HL-60 (cell line): ENCODE measurements around the gene SPATA32.

Experiments used
- DNase-seq, 2 experiments: peaks; one replicate each; pipeline ENCODE4 v3.0.0-alpha.2; 2010 to 2020; ENCODE audit warnings: low read depth in 1 of 2, low spot score in 1 of 2
- H3K27ac ChIP-seq: fragments of 250-450 bp; sonication (Bioruptor Pico); replicated peaks from 2 replicates; pipeline ENCODE4 v1.5.1; 2020; ENCODE audit warnings: mild to moderate bottlenecking, moderate library complexity
- H3K27me3 ChIP-seq: fragments of 250-450 bp; sonication (Bioruptor Pico); 2 replicates; pipeline ENCODE4 v1.5.1; 2021; ENCODE audit warnings: mild to moderate bottlenecking, moderate library complexity; ENCODE audit not compliant: insufficient read depth, poor library complexity, severe bottlenecking
- H3K4me3 ChIP-seq: replicated peaks from 2 replicates; pipeline ENCODE4 v1.5.1; 2011; ENCODE audit warnings: mild to moderate bottlenecking, control low read depth, low read length; ENCODE audit not compliant: insufficient read depth
- CTCF ChIP-seq: IDR thresholded peaks from one replicate; pipeline ENCODE4 v1.5.1; 2011; ENCODE audit warnings: low read length, control low read depth, inconsistent platforms; ENCODE audit not compliant: insufficient read depth
- GABPA ChIP-seq: IDR thresholded peaks from 2 replicates; pipeline ENCODE4 v1.6.1; 2012; ENCODE audit warnings: low read depth
- POLR2AphosphoS5 ChIP-seq: IDR thresholded peaks from 2 replicates; pipeline ENCODE4 v1.6.1; 2012; ENCODE audit warnings: low read depth
- SPI1 ChIP-seq: IDR thresholded peaks from 2 replicates; pipeline ENCODE4 v1.6.1; 2012; ENCODE audit warnings: low read depth, mild to moderate bottlenecking, borderline replicate concordance
- TF ChIP-seq, protein P1 (sequence below): IDR thresholded peaks from 2 replicates; pipeline ENCODE4 v1.6.1; 2012; ENCODE audit warnings: low read depth; ENCODE audit not compliant: insufficient replicate concordance

Gene SPATA32

DNA sequence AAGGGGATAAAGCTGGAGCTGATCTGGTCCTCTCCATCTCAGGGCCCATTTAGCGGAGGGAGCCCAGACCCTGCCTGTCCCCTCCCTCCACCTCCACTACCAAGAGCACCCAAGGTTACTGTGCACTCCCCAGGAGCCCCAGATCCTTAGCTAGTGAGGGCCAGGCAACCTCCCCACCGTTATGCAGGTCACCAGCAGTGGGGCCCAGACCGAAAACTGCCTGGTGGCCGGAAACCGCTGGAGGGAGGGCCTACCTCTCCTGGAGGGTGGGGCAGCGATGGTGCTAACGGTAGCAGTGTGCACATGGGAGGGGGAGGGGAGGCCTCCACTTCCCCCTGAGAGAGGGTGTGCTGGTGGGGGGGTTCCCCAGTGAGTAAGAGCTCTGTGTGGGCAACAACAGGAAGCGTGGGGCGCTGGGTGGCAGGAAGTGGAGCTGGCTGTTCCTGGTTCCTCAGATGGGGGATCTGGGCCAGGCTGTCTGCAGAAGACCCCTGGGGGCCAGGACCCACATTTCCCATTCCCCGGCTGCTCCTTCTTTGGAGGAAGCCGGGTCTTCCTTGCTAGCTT, 35.8 kb downstream of the SPATA32 start:
- Histone ChIP-seq H3K4me3 (peak overlapping the region; percentile 80), H3K27ac (peak overlapping the region; percentile 81), H3K27me3 (no peaks in the 10 kb centered on the region)
- TF ChIP-seq CTCF (no peak), GABPA (peak; percentile 69), SPI1 (peak; percentile 95), POLR2AphosphoS5 (peak; percentile 99)
- TF ChIP-seq, protein P1, sequence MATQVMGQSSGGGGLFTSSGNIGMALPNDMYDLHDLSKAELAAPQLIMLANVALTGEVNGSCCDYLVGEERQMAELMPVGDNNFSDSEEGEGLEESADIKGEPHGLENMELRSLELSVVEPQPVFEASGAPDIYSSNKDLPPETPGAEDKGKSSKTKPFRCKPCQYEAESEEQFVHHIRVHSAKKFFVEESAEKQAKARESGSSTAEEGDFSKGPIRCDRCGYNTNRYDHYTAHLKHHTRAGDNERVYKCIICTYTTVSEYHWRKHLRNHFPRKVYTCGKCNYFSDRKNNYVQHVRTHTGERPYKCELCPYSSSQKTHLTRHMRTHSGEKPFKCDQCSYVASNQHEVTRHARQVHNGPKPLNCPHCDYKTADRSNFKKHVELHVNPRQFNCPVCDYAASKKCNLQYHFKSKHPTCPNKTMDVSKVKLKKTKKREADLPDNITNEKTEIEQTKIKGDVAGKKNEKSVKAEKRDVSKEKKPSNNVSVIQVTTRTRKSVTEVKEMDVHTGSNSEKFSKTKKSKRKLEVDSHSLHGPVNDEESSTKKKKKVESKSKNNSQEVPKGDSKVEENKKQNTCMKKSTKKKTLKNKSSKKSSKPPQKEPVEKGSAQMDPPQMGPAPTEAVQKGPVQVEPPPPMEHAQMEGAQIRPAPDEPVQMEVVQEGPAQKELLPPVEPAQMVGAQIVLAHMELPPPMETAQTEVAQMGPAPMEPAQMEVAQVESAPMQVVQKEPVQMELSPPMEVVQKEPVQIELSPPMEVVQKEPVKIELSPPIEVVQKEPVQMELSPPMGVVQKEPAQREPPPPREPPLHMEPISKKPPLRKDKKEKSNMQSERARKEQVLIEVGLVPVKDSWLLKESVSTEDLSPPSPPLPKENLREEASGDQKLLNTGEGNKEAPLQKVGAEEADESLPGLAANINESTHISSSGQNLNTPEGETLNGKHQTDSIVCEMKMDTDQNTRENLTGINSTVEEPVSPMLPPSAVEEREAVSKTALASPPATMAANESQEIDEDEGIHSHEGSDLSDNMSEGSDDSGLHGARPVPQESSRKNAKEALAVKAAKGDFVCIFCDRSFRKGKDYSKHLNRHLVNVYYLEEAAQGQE, result peak; percentile 51
- DNase-seq, result peak; percentile 98 to 100

GRCh38 chr17:45225051-45225700, 36.7 kb downstream of the SPATA32 start:
- Histone ChIP-seq H3K4me3 (peak overlapping the region; percentile 80), H3K27ac (peak overlapping the region; percentile 81), H3K27me3 (no peaks in the 10 kb centered on the region)
- DNase-seq, result peak; percentile 39 to 58
- TF ChIP-seq, protein P1, result no peak
- TF ChIP-seq CTCF (no peak), GABPA (no peak), POLR2AphosphoS5 (no peak), SPI1 (no peak)

- Histone ChIP-seq H3K27ac (peak overlapping the region; percentile 81), H3K27me3 (no peaks in the 10 kb centered on the region), H3K4me3 (peak overlapping the region; percentile 80)
- TF ChIP-seq, protein P1, result no peak
- TF ChIP-seq POLR2AphosphoS5 (no peak), CTCF (no peak), GABPA (no peak), SPI1 (no peak)
- no peak for DNase-seq
Observed at GRCh38 chr17:45224671-45225050, 37.2 kb downstream of the SPATA32 start.
